Peyer's patch (tissue), 4 donors: ENCODE measurements around the gene PDIA3.

Experiments used
- CTCF ChIP-seq, 6 experiments: fragments of 450-650 bp in 4 of 6; fragments of 200-600 bp in 2 of 6; sonication (generic) in 1 of 6; IDR thresholded peaks; one replicate each; pipeline ENCODE4 v1.5.1; 2017 to 2019; ENCODE audit warnings: antibody characterized with exemption in 6 of 6, mild to moderate bottlenecking in 3 of 6, moderate library complexity in 1 of 6
- POLR2A ChIP-seq, 2 donors: fragments of 450-650 bp; IDR thresholded peaks; one replicate each; pipeline ENCODE4 v1.5.1; 2017; ENCODE audit warnings: antibody characterized with exemption in 2 of 2, mild to moderate bottlenecking in 2 of 2, moderate library complexity in 2 of 2

- TF ChIP-seq CTCF (IDR thresholded peaks at IDR 0.05) (no peak), POLR2A (IDR thresholded peaks at IDR 0.05) (no peak)
These were observed 16.6 kb downstream of the PDIA3 start for GRCh38 chr15:43762824-43763223.
